HEK293 (cell line): ENCODE data around the gene MTARC2.

Experiments
- BCL11B ChIP-seq: fragments of 450-650 bp; formaldehyde crosslinking; IDR thresholded peaks from 2 replicates; pipeline ENCODE4 v1.5.1; 2016; ENCODE audit warnings: low read depth, missing biosample characterization, missing genetic modification characterization
- GLIS2 ChIP-seq: fragments of 450-650 bp; formaldehyde crosslinking; IDR thresholded peaks from 2 replicates; pipeline ENCODE4 v1.5.1; 2016; ENCODE audit warnings: missing biosample characterization, missing genetic modification characterization
- MZF1 ChIP-seq: fragments of 450-650 bp; formaldehyde crosslinking; IDR thresholded peaks from 2 replicates; pipeline ENCODE4 v1.5.1; 2017; ENCODE audit warnings: missing biosample characterization, missing genetic modification characterization, borderline replicate concordance
- OSR2 ChIP-seq: fragments of 450-650 bp; formaldehyde crosslinking; IDR thresholded peaks from 2 replicates; pipeline ENCODE4 v1.5.1; 2016; ENCODE audit warnings: missing biosample characterization, missing genetic modification characterization
- TCF7L2 ChIP-seq: IDR thresholded peaks from 2 replicates; pipeline ENCODE4 v1.6.1; 2011; ENCODE audit warnings: low read depth, mild to moderate bottlenecking, inconsistent platforms, low read length, moderate library complexity, borderline replicate concordance
- YY1 ChIP-seq: fragments of 450-650 bp; formaldehyde crosslinking; IDR thresholded peaks from 2 replicates; pipeline ENCODE4 v1.5.1; 2018; ENCODE audit warnings: missing biosample characterization, missing genetic modification characterization
- ZBTB8A ChIP-seq: fragments of 450-650 bp; formaldehyde crosslinking; IDR thresholded peaks from 2 replicates; pipeline ENCODE4 v1.5.1; 2016; ENCODE audit warnings: missing biosample characterization, missing genetic modification characterization
- ZFP3 ChIP-seq: fragments of 450-650 bp; formaldehyde crosslinking; IDR thresholded peaks from 2 replicates; pipeline ENCODE4 v1.5.1; 2016; ENCODE audit warnings: low read depth, missing biosample characterization, missing genetic modification characterization
- ZNF132 ChIP-seq: fragments of 450-650 bp; formaldehyde crosslinking; IDR thresholded peaks from 2 replicates; pipeline ENCODE4 v1.5.1; 2017; ENCODE audit warnings: missing biosample characterization, missing genetic modification characterization, borderline replicate concordance
- ZNF16 ChIP-seq: fragments of 450-650 bp; formaldehyde crosslinking; IDR thresholded peaks from 2 replicates; pipeline ENCODE4 v1.5.1; 2016; ENCODE audit warnings: low read depth, missing biosample characterization, missing genetic modification characterization
- ZNF2 ChIP-seq: fragments of 450-650 bp; formaldehyde crosslinking; IDR thresholded peaks from 2 replicates; pipeline ENCODE4 v1.5.1; 2016; ENCODE audit warnings: missing biosample characterization, missing genetic modification characterization
- ZNF239 ChIP-seq: fragments of 450-650 bp; formaldehyde crosslinking; IDR thresholded peaks from 2 replicates; pipeline ENCODE4 v1.5.1; 2016; ENCODE audit warnings: missing biosample characterization, missing genetic modification characterization
- ZNF302 ChIP-seq: fragments of 450-650 bp; formaldehyde crosslinking; IDR thresholded peaks from 2 replicates; pipeline ENCODE4 v1.5.1; 2016; ENCODE audit warnings: missing biosample characterization, missing genetic modification characterization, low read depth
- ZNF350 ChIP-seq: fragments of 450-650 bp; formaldehyde crosslinking; IDR thresholded peaks from 2 replicates; pipeline ENCODE4 v1.5.0; 2017; ENCODE audit warnings: missing biosample characterization, mild to moderate bottlenecking, missing genetic modification characterization
- ZNF394 ChIP-seq: fragments of 450-650 bp; formaldehyde crosslinking; IDR thresholded peaks from 2 replicates; pipeline ENCODE4 v1.5.1; 2016; ENCODE audit warnings: missing biosample characterization, missing genetic modification characterization, mild to moderate bottlenecking, moderate library complexity, borderline replicate concordance
- ZNF560 ChIP-seq: fragments of 450-650 bp; formaldehyde crosslinking; IDR thresholded peaks from 2 replicates; pipeline ENCODE4 v1.5.1; 2017; ENCODE audit warnings: missing biosample characterization, missing genetic modification characterization, borderline replicate concordance
- ZNF585B ChIP-seq: fragments of 450-650 bp; formaldehyde crosslinking; IDR thresholded peaks from 2 replicates; pipeline ENCODE4 v1.5.1; 2016; ENCODE audit warnings: missing biosample characterization, missing genetic modification characterization
- ZNF596 ChIP-seq: fragments of 450-650 bp; IDR thresholded peaks from 2 replicates; pipeline ENCODE4 v1.5.0; 2018; ENCODE audit warnings: missing biosample characterization, mild to moderate bottlenecking, missing genetic modification characterization, moderate library complexity
- ZNF660 ChIP-seq: fragments of 450-650 bp; IDR thresholded peaks from 2 replicates; pipeline ENCODE4 v1.5.1; 2018; ENCODE audit warnings: missing biosample characterization, mild to moderate bottlenecking, missing genetic modification characterization
- ZNF792 ChIP-seq: fragments of 450-650 bp; formaldehyde crosslinking; IDR thresholded peaks from 2 replicates; pipeline ENCODE4 v1.5.1; 2016; ENCODE audit warnings: missing biosample characterization, missing genetic modification characterization
- TF ChIP-seq, protein P1 (sequence below): fragments of 450-650 bp; formaldehyde crosslinking; IDR thresholded peaks from 2 replicates; pipeline ENCODE4 v1.5.1; 2016; ENCODE audit warnings: missing biosample characterization, missing genetic modification characterization
- TF ChIP-seq, protein P2 (sequence below): fragments of 450-650 bp; formaldehyde crosslinking; conservative IDR thresholded peaks from 2 replicates; pipeline ENCODE4 v1.5.1; 2016; ENCODE audit warnings: low read depth, missing biosample characterization, missing genetic modification characterization
- TF ChIP-seq, protein P3 (sequence below): fragments of 450-650 bp; formaldehyde crosslinking; IDR thresholded peaks from 2 replicates; pipeline ENCODE4 v1.5.1; 2016; ENCODE audit warnings: missing biosample characterization, missing genetic modification characterization
- TF ChIP-seq, protein P4 (sequence below): fragments of 450-650 bp; formaldehyde crosslinking; IDR thresholded peaks from 2 replicates; pipeline ENCODE4 v1.5.1; 2016; ENCODE audit warnings: missing biosample characterization, missing genetic modification characterization, borderline replicate concordance
- TF ChIP-seq, protein P5 (sequence below): fragments of 450-650 bp; formaldehyde crosslinking; IDR thresholded peaks from 2 replicates; pipeline ENCODE4 v1.5.1; 2016; ENCODE audit warnings: missing biosample characterization, missing genetic modification characterization

The MTARC2 gene

DNA sequence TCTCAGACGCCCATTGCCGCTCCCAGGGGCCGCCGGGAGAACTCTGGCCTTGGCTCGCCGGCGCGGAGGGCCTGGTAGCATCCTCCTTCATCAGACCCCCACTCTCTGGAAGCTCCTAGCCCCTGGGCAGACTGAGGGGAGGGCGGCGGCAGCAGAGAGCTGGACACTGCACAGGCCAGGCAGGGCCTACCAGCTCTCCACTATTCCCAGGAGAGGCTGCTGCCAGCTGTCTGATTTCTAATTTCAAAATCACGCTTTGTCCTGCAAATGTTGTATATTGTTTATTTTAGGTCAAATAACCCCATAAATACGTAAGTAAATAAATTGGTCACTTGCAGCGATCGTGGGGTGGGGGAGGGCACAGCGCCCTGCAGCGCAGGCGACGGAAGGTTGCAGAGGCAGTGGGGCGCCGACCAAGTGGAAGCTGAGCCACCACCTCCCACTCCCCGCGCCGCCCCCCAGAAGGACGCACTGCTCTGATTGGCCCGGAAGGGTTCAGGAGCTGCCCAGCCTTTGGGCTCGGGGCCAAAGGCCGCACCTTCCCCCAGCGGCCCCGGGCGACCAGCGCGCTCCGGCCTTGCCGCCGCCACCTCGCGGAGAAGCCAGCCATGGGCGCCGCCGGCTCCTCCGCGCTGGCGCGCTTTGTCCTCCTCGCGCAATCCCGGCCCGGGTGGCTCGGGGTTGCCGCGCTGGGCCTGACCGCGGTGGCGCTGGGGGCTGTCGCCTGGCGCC, 38.4 kb downstream of the MTARC2 start, which contains the start of gene MTARC1 (continued):
- TF ChIP-seq OSR2 (tag by site-specific recombination) (peak; percentile 88), ZNF16 (tag by site-specific recombination) (no peak), ZNF660 (tag by site-specific recombination) (peak; percentile 62; the same call in 1 of the 2 replicates), YY1 (no peak; the same call in 1 of the 2 replicates), ZBTB8A (tag by site-specific recombination) (peak; percentile 96), ZNF560 (tag by site-specific recombination) (no peak), ZNF302 (tag by site-specific recombination) (no peak), ZNF792 (tag by site-specific recombination) (no peak), ZNF132 (tag by site-specific recombination) (no peak), ZNF2 (peak; percentile 57; the same call in 1 of the 2 replicates), ZNF239 (tag by site-specific recombination) (no peak), ZNF596 (tag by site-specific recombination) (no peak), TCF7L2 (no peak; the same call in 1 of the 2 replicates), MZF1 (no peak), ZNF585B (tag by site-specific recombination) (no peak), ZNF394 (no peak), ZFP3 (tag by site-specific recombination) (no peak; the same call in 1 of the 2 replicates), ZNF350 (tag by site-specific recombination) (no peak), BCL11B (peak; percentile 37; the same call in 1 of the 2 replicates), GLIS2 (tag by site-specific recombination) (peak; percentile 85)
- TF ChIP-seq, protein P1, sequence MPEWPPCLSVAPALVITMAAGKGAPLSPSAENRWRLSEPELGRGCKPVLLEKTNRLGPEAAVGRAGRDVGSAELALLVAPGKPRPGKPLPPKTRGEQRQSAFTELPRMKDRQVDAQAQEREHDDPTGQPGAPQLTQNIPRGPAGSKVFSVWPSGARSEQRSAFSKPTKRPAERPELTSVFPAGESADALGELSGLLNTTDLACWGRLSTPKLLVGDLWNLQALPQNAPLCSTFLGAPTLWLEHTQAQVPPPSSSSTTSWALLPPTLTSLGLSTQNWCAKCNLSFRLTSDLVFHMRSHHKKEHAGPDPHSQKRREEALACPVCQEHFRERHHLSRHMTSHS (tag by site-specific recombination) = no peak
- TF ChIP-seq, protein P2, sequence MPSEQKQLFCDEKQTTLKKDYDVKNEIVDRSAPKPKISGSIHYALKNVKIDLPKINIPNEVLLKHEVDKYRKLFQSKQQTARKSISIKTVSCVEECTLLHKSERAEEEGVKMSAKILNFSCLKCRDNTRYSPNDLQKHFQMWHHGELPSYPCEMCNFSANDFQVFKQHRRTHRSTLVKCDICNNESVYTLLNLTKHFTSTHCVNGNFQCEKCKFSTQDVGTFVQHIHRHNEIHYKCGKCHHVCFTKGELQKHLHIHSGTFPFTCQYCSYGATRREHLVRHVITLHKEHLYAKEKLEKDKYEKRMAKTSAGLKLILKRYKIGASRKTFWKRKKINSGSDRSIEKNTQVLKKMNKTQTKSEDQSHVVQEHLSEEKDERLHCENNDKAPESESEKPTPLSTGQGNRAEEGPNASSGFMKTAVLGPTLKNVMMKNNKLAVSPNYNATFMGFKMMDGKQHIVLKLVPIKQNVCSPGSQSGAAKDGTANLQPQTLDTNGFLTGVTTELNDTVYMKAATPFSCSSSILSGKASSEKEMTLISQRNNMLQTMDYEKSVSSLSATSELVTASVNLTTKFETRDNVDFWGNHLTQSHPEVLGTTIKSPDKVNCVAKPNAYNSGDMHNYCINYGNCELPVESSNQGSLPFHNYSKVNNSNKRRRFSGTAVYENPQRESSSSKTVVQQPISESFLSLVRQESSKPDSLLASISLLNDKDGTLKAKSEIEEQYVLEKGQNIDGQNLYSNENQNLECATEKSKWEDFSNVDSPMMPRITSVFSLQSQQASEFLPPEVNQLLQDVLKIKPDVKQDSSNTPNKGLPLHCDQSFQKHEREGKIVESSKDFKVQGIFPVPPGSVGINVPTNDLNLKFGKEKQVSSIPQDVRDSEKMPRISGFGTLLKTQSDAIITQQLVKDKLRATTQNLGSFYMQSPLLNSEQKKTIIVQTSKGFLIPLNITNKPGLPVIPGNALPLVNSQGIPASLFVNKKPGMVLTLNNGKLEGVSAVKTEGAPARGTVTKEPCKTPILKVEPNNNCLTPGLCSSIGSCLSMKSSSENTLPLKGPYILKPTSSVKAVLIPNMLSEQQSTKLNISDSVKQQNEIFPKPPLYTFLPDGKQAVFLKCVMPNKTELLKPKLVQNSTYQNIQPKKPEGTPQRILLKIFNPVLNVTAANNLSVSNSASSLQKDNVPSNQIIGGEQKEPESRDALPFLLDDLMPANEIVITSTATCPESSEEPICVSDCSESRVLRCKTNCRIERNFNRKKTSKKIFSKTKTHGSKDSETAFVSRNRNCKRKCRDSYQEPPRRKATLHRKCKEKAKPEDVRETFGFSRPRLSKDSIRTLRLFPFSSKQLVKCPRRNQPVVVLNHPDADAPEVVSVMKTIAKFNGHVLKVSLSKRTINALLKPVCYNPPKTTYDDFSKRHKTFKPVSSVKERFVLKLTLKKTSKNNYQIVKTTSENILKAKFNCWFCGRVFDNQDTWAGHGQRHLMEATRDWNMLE = 0 out of 2 replicates have a peak, but pooled peaks have one; percentile 14
- TF ChIP-seq, protein P3, sequence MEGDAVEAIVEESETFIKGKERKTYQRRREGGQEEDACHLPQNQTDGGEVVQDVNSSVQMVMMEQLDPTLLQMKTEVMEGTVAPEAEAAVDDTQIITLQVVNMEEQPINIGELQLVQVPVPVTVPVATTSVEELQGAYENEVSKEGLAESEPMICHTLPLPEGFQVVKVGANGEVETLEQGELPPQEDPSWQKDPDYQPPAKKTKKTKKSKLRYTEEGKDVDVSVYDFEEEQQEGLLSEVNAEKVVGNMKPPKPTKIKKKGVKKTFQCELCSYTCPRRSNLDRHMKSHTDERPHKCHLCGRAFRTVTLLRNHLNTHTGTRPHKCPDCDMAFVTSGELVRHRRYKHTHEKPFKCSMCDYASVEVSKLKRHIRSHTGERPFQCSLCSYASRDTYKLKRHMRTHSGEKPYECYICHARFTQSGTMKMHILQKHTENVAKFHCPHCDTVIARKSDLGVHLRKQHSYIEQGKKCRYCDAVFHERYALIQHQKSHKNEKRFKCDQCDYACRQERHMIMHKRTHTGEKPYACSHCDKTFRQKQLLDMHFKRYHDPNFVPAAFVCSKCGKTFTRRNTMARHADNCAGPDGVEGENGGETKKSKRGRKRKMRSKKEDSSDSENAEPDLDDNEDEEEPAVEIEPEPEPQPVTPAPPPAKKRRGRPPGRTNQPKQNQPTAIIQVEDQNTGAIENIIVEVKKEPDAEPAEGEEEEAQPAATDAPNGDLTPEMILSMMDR (tag by site-specific recombination) = peak; percentile 59
- TF ChIP-seq, protein P4, sequence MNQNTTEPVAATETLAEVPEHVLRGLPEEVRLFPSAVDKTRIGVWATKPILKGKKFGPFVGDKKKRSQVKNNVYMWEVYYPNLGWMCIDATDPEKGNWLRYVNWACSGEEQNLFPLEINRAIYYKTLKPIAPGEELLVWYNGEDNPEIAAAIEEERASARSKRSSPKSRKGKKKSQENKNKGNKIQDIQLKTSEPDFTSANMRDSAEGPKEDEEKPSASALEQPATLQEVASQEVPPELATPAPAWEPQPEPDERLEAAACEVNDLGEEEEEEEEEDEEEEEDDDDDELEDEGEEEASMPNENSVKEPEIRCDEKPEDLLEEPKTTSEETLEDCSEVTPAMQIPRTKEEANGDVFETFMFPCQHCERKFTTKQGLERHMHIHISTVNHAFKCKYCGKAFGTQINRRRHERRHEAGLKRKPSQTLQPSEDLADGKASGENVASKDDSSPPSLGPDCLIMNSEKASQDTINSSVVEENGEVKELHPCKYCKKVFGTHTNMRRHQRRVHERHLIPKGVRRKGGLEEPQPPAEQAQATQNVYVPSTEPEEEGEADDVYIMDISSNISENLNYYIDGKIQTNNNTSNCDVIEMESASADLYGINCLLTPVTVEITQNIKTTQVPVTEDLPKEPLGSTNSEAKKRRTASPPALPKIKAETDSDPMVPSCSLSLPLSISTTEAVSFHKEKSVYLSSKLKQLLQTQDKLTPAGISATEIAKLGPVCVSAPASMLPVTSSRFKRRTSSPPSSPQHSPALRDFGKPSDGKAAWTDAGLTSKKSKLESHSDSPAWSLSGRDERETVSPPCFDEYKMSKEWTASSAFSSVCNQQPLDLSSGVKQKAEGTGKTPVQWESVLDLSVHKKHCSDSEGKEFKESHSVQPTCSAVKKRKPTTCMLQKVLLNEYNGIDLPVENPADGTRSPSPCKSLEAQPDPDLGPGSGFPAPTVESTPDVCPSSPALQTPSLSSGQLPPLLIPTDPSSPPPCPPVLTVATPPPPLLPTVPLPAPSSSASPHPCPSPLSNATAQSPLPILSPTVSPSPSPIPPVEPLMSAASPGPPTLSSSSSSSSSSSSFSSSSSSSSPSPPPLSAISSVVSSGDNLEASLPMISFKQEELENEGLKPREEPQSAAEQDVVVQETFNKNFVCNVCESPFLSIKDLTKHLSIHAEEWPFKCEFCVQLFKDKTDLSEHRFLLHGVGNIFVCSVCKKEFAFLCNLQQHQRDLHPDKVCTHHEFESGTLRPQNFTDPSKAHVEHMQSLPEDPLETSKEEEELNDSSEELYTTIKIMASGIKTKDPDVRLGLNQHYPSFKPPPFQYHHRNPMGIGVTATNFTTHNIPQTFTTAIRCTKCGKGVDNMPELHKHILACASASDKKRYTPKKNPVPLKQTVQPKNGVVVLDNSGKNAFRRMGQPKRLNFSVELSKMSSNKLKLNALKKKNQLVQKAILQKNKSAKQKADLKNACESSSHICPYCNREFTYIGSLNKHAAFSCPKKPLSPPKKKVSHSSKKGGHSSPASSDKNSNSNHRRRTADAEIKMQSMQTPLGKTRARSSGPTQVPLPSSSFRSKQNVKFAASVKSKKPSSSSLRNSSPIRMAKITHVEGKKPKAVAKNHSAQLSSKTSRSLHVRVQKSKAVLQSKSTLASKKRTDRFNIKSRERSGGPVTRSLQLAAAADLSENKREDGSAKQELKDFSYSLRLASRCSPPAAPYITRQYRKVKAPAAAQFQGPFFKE (tag by site-specific recombination) = no peak
- TF ChIP-seq, protein P5, sequence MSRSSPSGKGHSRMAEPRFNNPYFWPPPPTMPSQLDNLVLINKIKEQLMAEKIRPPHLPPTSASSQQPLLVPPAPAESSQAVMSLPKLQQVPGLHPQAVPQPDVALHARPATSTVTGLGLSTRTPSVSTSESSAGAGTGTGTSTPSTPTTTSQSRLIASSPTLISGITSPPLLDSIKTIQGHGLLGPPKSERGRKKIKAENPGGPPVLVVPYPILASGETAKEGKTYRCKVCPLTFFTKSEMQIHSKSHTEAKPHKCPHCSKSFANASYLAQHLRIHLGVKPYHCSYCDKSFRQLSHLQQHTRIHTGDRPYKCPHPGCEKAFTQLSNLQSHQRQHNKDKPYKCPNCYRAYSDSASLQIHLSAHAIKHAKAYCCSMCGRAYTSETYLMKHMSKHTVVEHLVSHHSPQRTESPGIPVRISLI (tag by site-specific recombination) = no peak
